ENCODE results near the gene FCHO2.
"Not testable (repeated sequence)": the region's sequence is repeated elsewhere in the genome, so short reads cannot be mapped to it uniquely, and the experiment has no call there.

FCHO2 gene

GRCh38 chr5:72922422-72922821 lies 33.4 kb upstream of the FCHO2 start:
- Histone ChIP-seq H3K79me2 (ENCODE audit: control insufficient read depth, low read length) (no peaks in the 10 kb centered on the region), H3K36me3 (ENCODE audit: control insufficient read depth, low read length) (no peaks in the 10 kb centered on the region), H3F3A (ENCODE audit: control insufficient read depth, insufficient read depth) (peaks cover 13% of the 10 kb centered on the region; the same call in 1 of the 2 replicates), H3K4me3 (ENCODE audit: low read length) (no peak overlapping the region), H3K4me1 (ENCODE audit: control insufficient read depth, low read length) (no peaks in the 10 kb centered on the region), H3K4me2 (ENCODE audit: low read length) (no peak overlapping the region), H4K20me1 (ENCODE audit: control insufficient read depth, insufficient read depth, low read depth, low read length) (no peaks in the 10 kb centered on the region), H3K27me3 (ENCODE audit: control insufficient read depth, low read length) (peaks cover 7% of the 10 kb centered on the region; the same call in 1 of the 2 replicates), H3K27ac (ENCODE audit: low read depth, low read length) (no peak overlapping the region), H3K9me3 (ENCODE audit: control insufficient read depth, insufficient read depth, low read length) (no peaks in the 10 kb centered on the region; the same call in 1 of the 2 replicates), H3K9me2 (replicated peaks; ENCODE audit: control insufficient read depth, low read length) (no peaks in the 10 kb centered on the region)
- TF ChIP-seq, protein P1, sequence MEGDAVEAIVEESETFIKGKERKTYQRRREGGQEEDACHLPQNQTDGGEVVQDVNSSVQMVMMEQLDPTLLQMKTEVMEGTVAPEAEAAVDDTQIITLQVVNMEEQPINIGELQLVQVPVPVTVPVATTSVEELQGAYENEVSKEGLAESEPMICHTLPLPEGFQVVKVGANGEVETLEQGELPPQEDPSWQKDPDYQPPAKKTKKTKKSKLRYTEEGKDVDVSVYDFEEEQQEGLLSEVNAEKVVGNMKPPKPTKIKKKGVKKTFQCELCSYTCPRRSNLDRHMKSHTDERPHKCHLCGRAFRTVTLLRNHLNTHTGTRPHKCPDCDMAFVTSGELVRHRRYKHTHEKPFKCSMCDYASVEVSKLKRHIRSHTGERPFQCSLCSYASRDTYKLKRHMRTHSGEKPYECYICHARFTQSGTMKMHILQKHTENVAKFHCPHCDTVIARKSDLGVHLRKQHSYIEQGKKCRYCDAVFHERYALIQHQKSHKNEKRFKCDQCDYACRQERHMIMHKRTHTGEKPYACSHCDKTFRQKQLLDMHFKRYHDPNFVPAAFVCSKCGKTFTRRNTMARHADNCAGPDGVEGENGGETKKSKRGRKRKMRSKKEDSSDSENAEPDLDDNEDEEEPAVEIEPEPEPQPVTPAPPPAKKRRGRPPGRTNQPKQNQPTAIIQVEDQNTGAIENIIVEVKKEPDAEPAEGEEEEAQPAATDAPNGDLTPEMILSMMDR (IDR thresholded peaks at IDR 0.05; ENCODE audit: low read depth, low read length, poor library complexity, severe bottlenecking), result no peak

GRCh38 chr5:72925336-72926010 lies 30.4 kb upstream of the FCHO2 start:
- Histone ChIP-seq H3K9me3 (ENCODE audit: control insufficient read depth, insufficient read depth, low read length) (no peaks in the 10 kb centered on the region; the same call in 1 of the 2 replicates), H3K27me3 (ENCODE audit: control insufficient read depth, low read length) (peaks cover 7% of the 10 kb centered on the region; the same call in 1 of the 2 replicates), H3K27ac (ENCODE audit: low read depth, low read length) (no peak overlapping the region), H3K36me3 (ENCODE audit: control insufficient read depth, low read length) (no peaks in the 10 kb centered on the region), H4K20me1 (ENCODE audit: control insufficient read depth, insufficient read depth, low read depth, low read length) (no peaks in the 10 kb centered on the region), H3K4me3 (ENCODE audit: low read length) (no peak overlapping the region), H3F3A (ENCODE audit: control insufficient read depth, insufficient read depth) (peaks cover 4% of the 10 kb centered on the region; the same call in 1 of the 2 replicates), H3K79me2 (ENCODE audit: control insufficient read depth, low read length) (no peaks in the 10 kb centered on the region), H3K4me1 (ENCODE audit: control insufficient read depth, low read length) (no peaks in the 10 kb centered on the region), H3K9me2 (replicated peaks; ENCODE audit: control insufficient read depth, low read length) (no peaks in the 10 kb centered on the region), H3K4me2 (ENCODE audit: low read length) (no peak overlapping the region)
- TF ChIP-seq EZH2phosphoT487 (IDR thresholded peaks at IDR 0.05; ENCODE audit: borderline replicate concordance, low read length), result no peak
- TF ChIP-seq, protein P1 (IDR thresholded peaks at IDR 0.05; ENCODE audit: low read depth, low read length, poor library complexity, severe bottlenecking), result no peak

GRCh38 chr5:72932686-72933085 lies 23.2 kb upstream of the FCHO2 start:
- not testable (repeated sequence) for H3K9me2 ChIP-seq (replicated peaks; ENCODE audit: control insufficient read depth, low read length); H4K20me1 ChIP-seq (ENCODE audit: control insufficient read depth, insufficient read depth, low read depth, low read length); H3F3A ChIP-seq (ENCODE audit: control insufficient read depth, insufficient read depth); H3K4me1 ChIP-seq (ENCODE audit: control insufficient read depth, low read length); H3K4me3 ChIP-seq (ENCODE audit: low read length); H3K9me3 ChIP-seq (ENCODE audit: control insufficient read depth, insufficient read depth, low read length); H3K4me2 ChIP-seq (ENCODE audit: low read length); H3K27me3 ChIP-seq (ENCODE audit: control insufficient read depth, low read length); H3K79me2 ChIP-seq (ENCODE audit: control insufficient read depth, low read length); H3K27ac ChIP-seq (ENCODE audit: low read depth, low read length); H3K36me3 ChIP-seq (ENCODE audit: control insufficient read depth, low read length)

GRCh38 chr5:72934953-72935725 lies 20.7 kb upstream of the FCHO2 start:
- H3K79me2 ChIP-seq (ENCODE audit: control insufficient read depth, low read length); H3K4me3 ChIP-seq (ENCODE audit: low read length); H3K9me3 ChIP-seq (ENCODE audit: control insufficient read depth, insufficient read depth, low read length); H3F3A ChIP-seq (ENCODE audit: control insufficient read depth, insufficient read depth); H3K36me3 ChIP-seq (ENCODE audit: control insufficient read depth, low read length); H3K27me3 ChIP-seq (ENCODE audit: control insufficient read depth, low read length); H3K9me2 ChIP-seq (replicated peaks; ENCODE audit: control insufficient read depth, low read length); H4K20me1 ChIP-seq (ENCODE audit: control insufficient read depth, insufficient read depth, low read depth, low read length); H3K4me2 ChIP-seq (ENCODE audit: low read length); H3K27ac ChIP-seq (ENCODE audit: low read depth, low read length); H3K4me1 ChIP-seq (ENCODE audit: control insufficient read depth, low read length): not testable (repeated sequence)

Data from DOHH2 (cell line).